ENCODE measurements around the gene BPNT1.
A peak's percentile ranks its signal among the peaks of the same experiment; 100 is the strongest.

Gene BPNT1

DNA sequence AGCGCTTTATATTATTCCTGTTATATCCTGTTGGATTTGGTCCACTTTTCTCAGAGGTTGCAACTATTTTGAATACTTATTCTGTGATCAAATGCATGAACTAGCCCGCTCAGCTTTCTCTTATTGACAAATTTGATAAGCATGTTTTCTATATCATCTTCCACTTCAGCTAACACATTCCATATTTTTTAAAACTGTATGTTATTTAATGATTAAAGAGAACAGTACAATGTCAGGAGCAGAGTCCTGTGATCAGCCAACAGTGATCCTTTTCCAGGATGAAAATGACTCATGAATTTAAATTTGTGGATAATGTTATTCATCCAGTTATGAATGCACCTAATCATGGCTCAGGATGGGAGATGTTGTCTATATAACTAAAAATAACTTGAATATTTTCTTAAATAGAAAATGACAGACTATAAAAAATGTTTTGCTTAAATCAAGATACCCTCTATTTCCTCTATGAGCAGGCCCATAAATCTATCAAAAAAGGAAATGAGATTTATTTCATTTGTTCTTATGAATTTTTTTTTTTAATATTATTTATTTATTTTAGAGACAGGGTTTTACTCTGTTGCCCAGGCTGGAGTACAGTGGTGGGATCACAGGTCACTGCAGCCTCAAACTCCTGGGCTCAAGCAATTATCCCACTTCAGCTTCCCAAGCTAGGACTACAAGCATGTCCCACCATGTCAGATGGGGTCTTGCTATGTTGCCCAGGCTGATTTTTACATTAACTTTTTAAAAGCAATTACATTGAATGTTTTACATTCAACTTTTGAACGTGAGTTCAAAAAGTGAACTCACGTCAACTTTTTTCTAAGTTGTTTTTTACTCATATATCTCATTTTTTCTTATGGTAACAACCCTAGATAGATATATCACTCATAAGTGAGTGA, 12.5 kb downstream of the BPNT1 start:
- no peak for DNase-seq

- no peak for DNase-seq
Observed at GRCh38 chr1:220067269-220068204, 22.1 kb downstream of the BPNT1 start.

GRCh38 chr1:220062629-220063028, 27.0 kb downstream of the BPNT1 start:
- no peak for DNase-seq

DNA sequence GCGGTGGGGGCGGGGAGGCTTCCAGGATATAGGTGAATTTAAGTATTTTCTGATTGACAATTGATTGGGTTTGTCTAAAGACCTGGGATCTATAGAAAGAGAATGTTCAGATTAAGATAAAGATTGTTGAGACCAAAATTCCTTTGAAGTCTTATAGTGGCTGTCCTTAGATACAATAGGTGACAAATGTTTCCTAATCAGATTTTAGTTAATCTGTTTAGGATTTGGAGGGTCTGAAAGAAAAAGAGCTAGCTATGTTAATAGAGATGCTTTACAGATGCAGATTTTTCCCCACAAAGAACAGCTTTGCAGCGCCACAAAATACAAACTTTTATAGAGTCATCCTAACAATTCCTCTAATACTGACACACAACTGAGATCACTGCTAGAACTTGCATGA, 28.7 kb downstream of the BPNT1 start:
- DNase-seq, result no peak

DNA sequence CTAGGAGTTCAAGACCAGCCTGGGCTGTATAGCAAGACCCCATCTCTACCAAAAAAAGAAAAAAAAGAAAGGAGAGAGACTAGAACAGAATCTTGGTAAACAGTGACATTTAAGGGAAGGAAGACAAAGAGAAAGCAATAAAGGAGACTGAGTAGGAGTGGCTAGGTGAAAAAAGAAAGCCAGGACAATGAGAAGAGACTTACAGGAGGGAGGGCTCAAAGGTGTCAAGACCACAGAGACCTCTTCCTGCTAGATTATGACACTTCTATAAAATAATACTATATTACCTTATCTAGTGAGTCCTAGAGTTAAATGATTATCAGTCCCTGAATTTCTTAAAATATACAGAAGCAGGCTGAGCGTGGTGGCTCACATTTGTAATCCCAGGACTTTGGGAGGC, 33.2 kb downstream of the BPNT1 start:
- DNase-seq, result peak in 1 of 2 donors; percentile 42

- DNase-seq, result peak; percentile 95 to 97
Observed at GRCh38 chr1:220046052-220046930, 43.3 kb downstream of the BPNT1 start, which contains the start of gene EPRS1. EPRS1 (minus strand) TSS chr1:220046505; CDS start chr1:220046388, 117 bp downstream.

DNA sequence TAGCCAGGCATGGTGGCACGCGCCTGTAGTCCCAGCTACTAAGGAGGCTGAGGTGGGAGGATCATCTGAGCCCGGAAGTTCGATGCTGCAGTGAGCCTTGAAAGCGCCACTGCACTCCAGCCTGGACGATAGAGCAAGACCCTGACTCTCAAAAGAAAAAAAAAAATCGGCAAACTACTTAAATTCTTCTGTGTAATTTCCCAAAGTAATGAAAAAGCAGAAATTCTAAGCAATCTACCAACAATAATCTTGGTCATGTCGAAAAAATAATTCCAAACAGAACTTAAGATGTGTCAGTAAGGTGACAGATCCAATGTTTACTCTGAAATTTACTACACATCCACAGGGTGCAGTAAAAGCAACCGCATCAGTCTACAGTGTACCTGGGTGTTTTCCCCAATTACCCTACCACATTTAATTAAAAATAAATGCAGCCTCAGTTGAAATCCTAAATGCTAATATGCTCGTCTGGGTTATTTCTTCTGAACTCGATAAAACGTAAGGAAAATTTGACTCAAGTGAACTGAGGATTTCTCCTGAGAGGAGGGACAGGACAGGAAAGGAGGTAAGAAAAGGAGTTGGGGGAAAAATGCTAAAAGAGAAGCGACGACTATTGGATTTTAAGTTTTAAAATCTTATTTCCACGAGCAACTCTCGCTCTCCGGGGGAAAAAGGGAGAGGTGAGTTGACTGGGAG, 44.1 kb downstream of the BPNT1 start:
- peak in 1 of 2 donors; percentile 40 for DNase-seq

DNA sequence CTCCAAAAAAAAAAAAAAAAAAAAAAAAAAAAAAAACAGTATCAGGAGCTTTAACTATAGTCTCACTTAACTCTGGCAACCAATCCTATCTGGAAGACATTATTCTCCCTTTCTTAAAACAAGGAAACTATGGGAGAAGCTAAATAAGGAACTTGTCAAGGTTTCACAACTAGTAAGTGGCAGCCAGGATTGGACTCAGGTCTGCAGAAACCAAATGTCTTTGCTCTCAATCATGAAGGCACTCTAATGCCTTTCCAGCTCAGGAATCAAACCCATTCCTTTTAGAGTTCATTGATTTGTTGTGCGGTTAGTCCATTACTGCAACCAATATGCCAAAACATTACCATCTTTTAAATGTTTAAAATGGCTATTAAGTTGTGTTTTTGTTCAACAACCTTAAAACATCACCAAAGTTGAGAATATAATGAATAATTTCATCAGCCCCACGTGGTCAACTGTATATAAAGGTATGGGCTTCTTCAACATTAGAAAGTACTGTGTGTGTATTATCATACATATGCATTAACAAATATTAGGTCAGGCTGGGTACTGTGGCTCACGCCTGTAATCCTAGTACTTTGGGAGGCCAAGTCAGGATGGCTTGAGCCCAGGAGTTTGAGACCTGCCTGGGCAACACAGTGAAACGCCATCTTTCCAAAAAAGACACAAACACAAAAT, 44.8 kb downstream of the BPNT1 start:
- no peak for DNase-seq

DNA sequence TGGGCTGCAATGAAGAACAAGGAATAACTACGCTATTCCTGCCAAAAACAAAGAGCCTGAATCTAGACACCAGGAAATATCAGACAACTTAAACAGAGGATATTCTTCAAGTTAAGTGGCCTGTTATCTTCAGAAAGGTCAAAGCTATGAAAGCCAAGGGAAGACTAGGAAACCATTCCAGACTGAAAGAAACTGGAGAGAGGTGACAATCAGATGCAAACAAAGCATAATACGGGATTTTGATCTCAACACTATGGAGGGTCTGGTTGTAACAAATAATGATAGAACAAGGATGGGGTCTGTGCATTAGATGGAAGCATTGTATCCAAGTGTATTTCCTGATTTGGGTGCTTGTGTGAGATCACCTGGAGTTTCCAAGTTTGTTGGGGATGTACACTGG, 45.9 kb downstream of the BPNT1 start:
- no peak for DNase-seq

DNA sequence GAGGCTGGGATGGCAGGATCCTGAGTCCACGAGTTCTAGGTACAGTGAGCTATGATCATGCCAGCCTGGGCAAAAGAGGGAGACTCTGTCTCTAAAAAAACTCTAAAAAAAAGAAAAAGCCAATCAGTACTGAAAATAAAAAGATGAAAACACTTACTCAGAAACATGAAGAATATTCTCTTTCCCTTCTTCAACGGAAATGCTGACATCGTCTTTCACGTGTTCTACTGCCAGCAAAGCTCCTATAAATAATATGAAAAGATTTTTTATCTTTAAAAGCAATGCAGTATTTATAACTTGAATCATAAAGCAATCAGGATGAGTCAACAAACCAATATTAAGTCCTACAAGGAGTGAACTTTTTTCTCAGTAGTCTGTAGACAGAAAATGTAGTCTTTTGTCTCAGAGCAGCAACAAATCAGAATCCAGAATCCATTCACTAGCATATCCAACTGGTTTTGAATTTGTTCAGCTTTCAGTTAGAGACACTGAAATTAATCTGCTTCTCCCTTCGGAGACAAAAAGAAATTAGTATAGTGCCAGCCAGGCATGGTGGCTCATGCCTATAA, 49.5 kb downstream of the BPNT1 start:
- no peak for DNase-seq

DNA sequence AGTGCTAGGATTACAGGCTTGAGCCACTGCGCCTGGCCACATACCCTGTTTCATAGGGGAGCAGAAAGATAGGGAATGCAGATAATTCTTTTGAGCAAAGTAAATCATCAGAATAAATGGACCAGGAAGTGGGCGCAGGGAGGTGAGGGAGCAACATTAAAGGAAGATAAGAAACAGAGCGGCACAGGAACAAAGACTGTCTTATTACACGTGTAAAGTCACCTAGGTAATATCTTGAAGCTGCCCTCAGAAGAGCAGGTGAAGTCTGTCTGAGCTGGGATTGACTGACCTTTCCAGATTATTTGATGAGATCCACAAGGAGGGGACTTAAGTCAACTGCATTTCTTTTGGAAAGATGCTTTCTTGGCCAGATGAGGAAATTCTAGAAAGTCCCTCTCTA, 50.9 kb downstream of the BPNT1 start:
- DNase-seq, result no peak

DNA sequence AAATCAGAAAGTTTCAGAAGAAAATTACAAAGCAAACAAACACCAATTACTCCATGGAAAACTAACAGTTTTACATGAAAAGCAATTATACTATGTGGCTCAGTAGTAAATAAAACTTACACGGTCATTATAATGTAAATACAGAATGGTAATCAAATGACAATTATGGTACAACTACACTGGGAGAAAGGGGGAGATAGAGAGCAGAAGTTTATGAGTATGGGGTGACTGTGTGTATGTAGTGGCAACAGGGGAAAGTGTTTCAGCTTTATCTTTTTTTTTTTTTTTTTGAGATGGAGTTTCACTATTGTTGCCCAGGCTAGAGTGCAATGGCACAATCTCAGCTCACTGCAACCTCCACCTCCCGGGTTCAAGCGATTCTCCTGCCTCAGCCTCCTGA, 51.8 kb downstream of the BPNT1 start:
- peak in 1 of 2 donors; percentile 12 for DNase-seq

- DNase-seq, result no peak
Observed at GRCh38 chr1:220032911-220033310, 56.7 kb downstream of the BPNT1 start.

DNA sequence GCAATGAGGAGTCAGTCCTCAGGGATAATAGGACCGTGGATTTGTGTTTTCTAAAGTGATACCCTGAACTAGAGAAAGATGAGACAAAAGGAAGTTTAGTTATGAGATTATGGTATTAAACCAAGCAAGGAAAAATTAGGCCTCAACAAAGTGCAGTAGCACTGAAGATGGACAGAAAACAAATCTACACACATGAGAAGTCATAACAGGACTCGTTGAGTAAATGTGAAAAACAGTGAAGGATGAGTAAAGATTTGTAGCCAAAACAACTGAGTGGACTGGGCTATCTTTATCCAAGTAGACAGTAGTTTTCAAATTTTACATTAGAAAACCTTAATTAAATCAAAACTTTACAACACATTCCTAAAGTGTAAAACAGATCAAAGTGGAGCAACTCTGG, 58.3 kb downstream of the BPNT1 start:
- DNase-seq, result no peak

DNA sequence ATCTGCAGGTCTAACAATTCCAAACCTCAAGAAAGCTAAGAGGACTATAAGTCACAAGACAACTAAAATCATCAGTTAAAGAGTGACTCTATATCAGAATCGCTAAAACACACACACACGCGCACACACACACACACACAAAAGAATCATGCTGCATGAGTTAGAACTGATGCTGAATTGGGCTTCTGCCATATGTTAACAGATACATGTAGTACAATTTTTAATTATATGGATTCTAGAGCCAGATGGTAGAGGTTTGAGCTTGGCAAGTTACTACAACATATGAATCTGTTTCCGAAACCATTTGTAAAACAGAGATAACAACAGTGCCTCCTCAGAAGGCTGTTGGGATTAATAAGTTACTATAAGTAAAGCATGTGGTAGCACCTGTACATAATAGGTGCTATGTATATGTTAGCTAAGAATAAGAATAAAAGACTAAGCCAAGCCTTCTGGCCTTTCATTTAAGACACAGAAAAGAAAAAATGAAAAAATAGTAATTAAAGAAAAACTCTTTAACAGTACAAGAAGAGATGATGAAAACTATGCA, 61.2 kb downstream of the BPNT1 start:
- DNase-seq, result no peak

GRCh38 chr1:220019071-220019470, 70.5 kb downstream of the BPNT1 start:
- no peak for DNase-seq

GRCh38 chr1:220013497-220013896, 76.1 kb downstream of the BPNT1 start:
- no peak for DNase-seq

- DNase-seq, result no peak
Observed at GRCh38 chr1:220012259-220012658, 77.3 kb downstream of the BPNT1 start.

DNA sequence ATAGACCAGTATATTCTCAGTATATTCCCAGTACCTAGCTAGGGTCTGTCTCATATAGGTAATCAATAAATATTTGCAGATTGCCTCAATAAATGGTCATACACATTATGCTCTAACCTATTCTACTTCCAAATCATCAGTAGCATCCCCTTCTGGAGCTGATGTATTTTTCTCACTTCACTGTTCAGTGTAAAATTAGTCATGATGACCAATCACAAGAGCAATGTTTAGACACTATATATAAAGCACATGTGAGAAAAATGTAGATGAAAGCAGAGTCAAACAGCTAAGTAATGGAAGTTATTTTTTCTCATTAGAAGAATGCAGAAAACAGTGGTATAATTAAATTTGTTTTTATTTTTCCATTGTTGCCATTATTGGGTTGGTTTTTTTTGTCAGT, 78.0 kb downstream of the BPNT1 start:
- DNase-seq, result no peak
